ENCODE results near the gene ANKRD55.

ANKRD55 gene

GRCh38 chr5:56072863-56073766 is 160.0 kb downstream of the ANKRD55 start:
- DNase-seq: no peak

GRCh38 chr5:56071470-56071869 is 161.7 kb downstream of the ANKRD55 start:
- no peak for DNase-seq

GRCh38 chr5:56070851-56071465 is 162.2 kb downstream of the ANKRD55 start:
- DNase-seq: no peak

- DNase-seq: no peak
Measured at GRCh38 chr5:56069652-56070226, 163.4 kb downstream of the ANKRD55 start.

GRCh38 chr5:56066931-56067450 is 166.1 kb downstream of the ANKRD55 start:
- DNase-seq: no peak

GRCh38 chr5:56064984-56065383 is 168.1 kb downstream of the ANKRD55 start:
- no peak for DNase-seq

DNA sequence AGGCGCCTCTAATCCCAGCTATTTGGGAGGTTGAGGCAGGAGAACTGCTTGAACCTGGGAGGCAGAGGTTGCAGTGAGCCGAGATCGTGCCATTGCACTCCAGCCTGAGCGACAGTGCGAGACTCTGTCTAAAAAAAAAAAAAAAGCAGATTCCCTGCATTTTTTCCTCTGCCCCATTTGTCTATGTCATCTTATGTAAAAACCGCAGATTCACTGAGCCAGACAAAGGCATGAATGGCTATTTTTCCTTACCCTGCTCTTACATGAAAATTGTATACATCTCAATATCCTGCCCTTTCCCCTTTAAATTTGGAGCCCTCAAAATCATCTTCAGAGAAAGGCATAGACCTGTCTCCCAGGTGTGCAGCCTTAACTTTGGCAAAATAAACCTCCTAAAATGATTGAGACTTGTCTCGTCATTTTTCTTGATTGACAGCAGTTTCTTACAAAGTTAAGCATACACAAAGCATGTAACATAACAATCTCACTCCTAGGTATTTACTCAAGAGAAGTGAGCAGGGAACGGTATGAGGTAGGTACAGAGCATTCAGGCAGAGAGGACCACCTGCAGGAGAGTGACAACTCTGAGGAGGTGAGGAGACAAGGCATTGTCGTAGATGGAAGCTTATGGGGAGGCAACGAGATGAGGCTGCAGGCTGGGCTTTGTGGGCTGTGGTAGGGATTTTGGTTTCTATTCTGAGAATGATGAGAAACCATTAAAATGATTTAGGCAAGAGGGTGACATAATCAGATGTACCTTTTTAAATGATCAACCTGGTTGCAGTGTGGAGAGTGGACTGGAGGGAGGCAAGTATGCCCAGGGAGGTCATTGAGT is 172.6 kb downstream of the ANKRD55 start:
- DNase-seq: no peak

DNA sequence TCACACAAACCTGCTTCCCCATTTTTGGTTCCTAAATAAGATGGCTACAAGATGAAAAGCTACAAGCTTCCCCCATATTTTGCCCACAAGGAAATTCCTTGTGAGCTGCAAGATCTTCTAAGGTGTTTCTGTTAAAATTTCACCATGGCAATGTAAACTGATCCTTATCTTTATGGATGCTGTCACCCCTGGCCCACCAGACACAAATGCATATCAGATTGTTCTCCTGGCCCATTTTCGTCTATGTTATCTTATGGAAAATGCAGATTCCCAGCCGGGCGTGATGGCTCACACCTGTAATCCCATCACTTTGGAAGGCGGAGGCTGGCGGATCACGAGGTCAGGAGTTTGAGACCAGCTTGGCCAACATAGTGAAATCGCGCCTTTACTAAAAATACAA is 173.3 kb downstream of the ANKRD55 start:
- DNase-seq: no peak

GRCh38 chr5:56056875-56057274 is 176.3 kb downstream of the ANKRD55 start:
- DNase-seq: no peak

- no peak for DNase-seq
Measured at GRCh38 chr5:56055859-56056258, 177.3 kb downstream of the ANKRD55 start.

GRCh38 chr5:56055287-56055686 is 177.8 kb downstream of the ANKRD55 start:
- DNase-seq: no peak

- no peak for DNase-seq
Measured at GRCh38 chr5:56054666-56055065, 178.5 kb downstream of the ANKRD55 start.

DNA sequence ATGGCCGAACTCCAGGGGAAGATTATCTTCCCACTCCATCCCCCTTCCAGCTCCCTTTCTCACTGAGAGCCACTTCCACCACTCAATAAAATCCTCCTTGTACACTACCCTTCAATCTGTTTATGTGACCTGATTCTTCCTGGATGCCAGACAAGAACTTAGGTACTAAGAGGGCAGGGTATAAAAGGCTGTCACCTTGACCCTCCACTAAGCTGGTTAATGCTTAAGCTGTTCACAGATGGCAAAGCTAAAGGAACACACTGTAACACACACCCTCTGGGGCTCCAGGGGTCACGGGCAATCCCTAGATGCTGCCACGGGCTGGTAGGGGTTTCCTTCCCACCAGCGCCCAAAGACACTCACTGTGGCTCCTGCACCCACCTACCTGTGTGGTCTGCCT is 179.8 kb downstream of the ANKRD55 start:
- DNase-seq: no peak

GRCh38 chr5:56052735-56053134 is 180.4 kb downstream of the ANKRD55 start:
- DNase-seq: no peak

GRCh38 chr5:56050551-56051255 is 182.4 kb downstream of the ANKRD55 start:
- DNase-seq: no peak

All from NCI-H510A treated with DMSO at 0.1 percent for 48 hours (cell line).